GM21723 (cell line): ENCODE results near the gene SKIC2.
"Not testable (repeated sequence)": the region's sequence is repeated elsewhere in the genome, so short reads cannot be mapped to it uniquely, and the experiment has no call there.

Source experiments
- ATAC-seq: cut with Tn5 transposase; IDR thresholded peaks from one replicate; pipeline ENCODE4 v1.9.1; 2021; ENCODE audit warnings: mild to moderate bottlenecking, moderate library complexity; ENCODE audit not compliant: unreplicated experiment

SKIC2 gene

DNA sequence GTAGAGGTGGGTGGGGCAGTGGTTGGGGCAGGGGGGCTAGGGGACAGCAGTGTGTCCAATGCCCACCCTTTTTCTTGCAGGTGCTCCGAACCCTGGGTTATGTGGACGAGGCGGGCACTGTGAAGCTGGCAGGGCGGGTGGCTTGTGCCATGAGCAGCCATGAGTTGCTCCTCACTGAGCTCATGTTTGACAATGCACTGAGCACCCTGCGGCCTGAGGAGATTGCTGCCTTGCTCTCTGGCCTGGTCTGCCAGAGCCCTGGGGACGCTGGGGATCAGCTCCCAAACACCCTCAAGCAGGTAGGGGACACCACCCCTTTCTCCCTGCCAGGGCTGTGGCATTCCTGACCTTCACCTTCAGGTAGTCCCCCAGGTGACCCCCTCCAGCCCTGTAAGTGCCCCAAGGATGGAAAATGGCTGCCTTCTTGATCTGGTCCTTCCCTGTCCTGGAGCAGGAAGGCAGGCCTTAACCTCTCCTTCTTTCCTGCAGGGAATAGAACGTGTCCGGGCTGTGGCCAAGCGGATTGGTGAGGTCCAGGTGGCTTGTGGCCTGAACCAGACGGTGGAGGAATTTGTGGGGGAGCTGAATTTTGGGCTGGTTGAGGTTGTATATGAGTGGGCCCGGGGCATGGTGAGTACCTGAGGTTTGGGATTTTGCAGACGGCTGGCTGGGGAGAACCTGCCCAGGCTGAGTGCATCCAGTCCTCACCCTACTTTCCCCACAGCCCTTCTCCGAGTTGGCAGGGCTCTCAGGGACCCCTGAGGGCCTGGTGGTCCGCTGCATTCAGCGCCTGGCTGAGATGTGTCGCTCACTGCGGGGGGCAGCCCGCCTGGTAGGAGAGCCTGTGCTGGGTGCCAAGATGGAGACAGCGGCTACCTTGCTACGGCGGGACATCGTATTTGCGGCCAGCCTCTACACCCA lies 10.1 kb downstream of the SKIC2 start:
- no peak for ATAC-seq

DNA sequence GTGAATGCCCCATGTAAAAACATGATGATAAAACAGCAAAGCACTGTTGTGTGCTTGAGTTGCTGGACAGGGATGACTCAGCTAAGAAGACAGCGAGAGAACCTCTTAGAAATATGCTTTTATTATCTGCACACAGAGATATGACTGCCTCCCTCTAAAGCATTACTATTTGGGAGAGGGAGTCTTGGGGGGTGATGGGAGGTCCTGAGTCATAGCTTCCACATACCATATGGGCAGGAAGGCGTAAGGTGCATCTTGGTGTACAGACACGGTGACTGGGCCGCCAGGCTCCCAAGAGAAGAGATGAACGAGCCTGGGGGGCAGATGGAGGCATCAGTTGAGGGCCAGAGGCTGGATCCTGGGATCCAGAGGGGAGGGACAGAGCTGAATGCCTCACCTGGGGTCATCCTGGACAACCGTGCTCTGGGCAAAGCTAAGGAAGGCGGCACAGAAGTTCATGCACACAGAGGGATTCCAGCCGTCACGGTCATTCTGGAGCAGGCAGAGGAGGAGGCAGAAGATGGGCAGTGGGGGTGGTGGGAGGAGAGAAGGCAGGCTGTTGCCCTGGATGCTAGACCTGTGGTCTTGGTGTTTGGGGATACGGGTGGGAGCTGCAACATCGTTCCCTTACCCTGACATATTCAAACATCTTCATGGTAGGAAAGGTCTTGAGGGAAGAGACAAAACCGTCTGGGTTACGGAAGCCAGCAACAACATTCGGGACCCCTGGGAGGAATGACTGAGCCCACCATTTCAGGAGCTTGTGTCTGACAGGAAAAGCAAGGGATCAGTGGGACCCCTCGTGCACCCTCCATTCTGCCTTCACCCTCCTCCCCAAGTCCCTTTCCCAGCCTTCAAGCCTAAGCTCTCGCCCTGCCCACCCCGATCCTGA lies 11.0 kb downstream of the SKIC2 start:
- ATAC-seq, result no peak

DNA sequence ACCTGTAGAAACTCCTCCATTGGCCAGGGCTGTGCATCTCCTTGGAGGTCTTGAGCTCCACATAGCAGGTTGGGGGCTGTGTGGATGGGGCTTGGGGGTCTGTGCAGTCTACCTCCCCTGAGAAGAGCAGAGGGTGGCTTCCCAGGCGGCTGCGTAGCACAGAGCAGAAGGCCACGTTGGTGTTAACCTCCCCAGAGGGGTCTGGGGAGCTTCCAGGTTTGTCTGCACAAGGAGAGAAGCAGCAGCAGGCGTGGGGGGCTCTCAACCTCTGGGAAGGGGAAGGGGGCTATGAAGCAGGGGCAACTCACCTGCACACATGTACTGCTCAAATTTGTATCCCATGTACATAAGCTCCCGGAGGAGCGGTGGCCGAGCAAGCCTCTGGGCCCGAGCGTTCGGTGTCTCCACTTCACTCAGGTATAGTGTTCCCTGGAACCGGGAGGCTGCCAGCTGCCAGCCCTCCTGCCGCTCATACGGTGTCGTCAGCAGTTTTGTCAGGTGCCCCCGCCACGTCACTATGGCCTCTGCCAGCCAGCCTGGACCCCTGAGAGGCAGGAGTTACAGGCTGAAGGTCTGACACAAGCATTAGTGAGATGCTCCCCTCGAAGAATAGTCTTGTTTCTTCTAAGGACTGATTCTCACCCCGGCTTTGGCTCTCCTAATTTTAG lies 11.8 kb downstream of the SKIC2 start:
- no peak for ATAC-seq

DNA sequence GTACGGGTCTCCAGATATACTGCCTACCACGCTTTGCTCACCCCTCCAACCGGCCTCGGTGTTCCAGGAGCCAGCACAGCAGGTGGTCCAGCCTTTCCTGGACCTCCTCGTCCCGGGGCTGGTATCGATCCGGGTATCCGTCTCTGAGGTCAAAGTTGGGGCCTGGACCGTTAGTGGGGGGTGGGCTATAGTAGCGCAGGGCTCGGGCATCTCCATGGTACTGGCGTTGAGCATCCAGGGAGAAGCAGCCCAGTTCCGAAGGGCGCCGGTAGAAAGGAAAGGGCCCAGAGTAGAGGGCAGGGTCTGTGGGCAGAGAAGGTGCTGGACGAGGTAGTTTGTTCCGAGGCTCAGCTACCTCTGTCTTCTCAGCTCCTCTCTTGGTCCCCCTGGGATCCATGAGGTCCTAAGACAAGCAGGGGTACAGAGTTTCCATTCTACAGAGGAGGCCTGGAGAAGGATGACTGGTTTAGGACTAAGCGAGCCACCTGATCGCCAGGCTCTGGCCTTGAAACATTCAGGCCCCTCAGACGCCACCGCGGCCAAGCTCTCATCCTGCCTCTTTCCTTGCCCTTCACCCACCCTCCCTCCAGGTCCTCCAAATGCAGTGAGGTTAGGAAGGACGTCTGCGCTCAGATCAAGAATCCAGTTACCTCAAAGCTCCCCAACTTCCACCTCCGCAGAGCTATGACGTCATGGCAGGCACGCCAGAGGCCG lies 12.5 kb downstream of the SKIC2 start:
- no peak for ATAC-seq

DNA sequence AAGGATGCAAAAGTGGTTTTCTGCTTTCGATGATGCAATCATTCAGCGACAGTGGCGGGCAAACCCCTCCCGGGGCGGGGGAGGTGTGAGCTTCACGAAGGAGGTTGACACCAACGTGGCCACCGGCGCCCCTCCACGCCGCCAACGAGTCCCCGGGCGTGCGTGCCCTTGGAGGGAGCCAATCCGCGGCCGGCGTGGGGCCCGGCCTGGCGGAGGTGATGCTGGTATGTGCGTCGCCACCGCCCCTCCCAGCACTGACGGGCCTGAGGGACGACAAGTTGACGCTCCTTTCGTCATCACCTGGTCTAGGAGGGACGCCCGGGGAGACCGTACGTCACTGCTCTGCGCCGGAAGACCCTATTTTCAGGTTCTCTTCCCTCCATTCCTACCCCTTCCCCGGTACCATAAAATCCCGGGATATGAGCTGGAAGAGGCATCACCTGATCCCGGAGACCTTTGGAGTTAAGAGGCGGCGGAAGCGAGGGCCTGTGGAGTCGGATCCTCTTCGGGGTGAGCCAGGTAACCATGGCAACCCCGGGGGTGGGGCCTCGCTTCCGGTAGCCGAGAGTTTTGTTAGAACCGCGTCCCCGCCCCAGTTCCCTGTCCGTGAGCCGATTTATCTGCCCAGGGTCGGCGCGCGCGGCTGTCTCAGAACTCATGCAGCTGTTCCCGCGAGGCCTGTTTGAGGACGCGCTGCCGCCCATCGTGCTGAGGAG lies 13.2 kb downstream of the SKIC2 start, which contains the start of gene DXO:
Gene DXO, minus strand, starts transcription at position 146 of the 716 bp plus-strand sequence. CDS start 463 bp downstream, outside the sequence.
- peak; percentile 82 for ATAC-seq

DNA sequence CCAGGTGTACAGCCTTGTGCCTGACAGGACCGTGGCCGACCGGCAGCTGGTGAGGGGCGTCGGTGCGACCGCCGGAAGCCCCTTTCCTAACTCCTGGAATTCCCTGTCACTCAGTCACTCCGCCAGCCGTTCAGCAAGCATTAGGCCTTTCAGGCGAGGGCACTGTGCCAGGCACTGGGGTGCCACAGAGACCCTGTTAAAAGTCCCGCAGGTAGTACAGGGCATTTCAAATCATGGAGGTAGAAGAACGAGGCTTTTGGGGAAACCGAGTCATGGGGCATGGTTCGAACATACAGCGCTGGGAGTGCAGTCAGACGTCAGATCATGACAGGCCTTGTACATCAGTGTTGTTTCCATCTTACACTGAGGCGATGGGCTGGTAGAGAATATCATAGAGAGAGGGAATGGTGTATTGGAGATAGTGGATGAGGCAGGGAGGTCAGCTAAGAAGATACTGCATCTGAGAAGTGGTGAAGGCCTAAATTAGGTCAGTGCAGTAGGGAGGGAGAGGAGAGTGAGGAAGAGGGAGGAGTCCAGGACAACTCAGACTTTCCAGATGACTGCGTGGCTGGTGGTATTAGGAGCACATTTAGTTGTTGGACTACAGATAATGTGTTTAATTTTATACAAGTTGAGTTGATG lies 13.9 kb downstream of the SKIC2 start:
- no peak for ATAC-seq

DNA sequence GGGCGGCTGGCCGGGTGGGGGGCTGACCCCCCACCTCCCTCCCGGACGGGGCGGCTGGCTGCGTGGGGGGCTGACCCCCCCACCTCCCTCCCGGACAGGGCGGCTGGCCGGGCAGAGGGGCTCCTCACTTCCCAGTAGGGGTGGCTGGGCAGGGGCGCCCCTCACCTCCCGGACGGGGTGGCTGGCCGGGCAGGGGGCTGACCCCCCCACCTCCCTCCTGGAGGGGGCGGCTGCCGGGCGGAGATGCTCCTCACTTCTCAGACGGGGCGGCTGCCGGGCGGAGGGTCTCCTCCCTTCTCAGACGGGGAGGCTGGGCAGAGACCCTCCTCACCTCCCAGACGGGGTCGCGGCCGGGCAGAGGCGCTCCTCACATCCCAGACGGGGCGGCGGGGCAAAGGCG lies 17.1 kb downstream of the SKIC2 start:
- ATAC-seq, result not testable (repeated sequence)

DNA sequence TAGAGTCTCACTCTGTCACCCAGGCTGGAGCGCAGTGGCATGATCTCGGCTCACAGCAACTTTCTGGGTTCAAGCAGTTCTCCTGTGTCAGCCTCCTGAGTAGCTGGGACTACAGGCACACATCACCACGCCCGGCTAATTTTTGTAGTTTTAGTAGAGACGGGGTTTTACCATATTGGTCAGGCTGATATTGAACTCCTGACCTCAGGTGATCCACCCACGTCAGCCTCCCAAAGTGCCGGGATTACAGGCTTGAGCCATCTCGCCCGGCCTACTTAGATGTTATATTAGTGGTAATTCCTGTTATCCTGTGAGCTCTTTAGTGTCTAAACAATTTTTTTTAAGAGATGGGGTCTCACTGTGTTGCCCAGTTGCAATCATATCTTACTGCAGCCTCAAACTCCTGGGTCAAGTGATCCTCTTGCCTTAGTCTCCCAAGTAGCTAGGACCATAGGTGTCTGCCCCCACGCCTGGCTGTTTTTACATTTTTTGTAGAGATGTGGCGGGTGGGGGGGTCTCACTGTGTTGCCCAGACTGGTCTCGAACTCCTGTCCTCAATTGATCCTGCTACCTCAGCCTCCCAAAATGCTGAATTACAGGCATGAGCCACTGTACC lies 18.9 kb downstream of the SKIC2 start:
- ATAC-seq, result no peak

DNA sequence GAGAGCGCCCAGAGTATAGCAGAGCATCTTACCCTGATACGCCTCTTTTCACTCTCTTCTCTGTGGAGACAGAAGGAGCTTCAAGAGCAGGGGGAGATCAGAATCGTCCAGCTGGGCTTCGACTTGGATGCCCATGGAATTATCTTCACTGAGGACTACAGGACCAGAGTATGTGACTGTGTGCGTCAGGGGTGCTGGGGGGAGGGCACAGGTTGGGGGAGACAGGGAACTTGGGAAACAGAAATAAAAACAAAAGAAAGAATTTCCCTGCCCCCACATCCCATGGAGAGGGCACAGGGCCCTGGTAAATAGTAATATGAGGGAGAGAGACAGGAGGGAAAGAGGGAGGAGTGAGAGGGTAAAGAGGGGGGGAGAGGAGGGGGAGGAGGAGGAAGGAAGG lies 19.9 kb downstream of the SKIC2 start:
- ATAC-seq, result no peak

DNA sequence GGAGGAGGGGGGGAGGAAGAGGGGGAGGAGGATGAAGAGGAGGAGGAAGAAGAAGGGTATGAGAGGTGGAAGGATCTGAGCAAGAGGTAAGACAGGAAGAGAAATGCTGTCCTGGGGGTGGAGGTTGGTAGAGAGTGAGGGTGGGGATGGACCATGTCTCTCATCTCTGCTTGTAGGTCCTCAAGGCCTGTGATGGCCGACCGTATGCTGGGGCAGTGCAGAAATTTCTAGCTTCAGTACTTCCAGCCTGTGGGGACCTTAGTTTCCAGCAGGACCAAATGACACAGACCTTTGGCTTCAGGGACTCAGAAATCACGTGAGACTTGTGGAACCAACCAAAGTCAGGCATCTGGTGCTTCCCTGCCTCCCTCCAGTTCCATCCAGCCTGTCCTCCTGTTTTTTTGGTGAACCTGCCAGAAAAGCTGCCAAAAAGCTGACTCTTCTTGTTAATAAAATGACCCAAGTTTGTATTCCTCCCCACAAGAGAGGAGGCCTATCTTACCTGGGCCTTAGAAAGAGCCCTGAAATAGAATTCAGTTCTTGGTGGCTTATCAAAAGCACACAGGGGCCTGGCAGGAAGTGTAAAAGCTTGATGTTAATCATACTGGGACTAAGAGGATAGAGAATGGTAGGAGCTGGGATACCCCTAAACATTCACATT lies 20.4 kb downstream of the SKIC2 start:
- no peak for ATAC-seq

DNA sequence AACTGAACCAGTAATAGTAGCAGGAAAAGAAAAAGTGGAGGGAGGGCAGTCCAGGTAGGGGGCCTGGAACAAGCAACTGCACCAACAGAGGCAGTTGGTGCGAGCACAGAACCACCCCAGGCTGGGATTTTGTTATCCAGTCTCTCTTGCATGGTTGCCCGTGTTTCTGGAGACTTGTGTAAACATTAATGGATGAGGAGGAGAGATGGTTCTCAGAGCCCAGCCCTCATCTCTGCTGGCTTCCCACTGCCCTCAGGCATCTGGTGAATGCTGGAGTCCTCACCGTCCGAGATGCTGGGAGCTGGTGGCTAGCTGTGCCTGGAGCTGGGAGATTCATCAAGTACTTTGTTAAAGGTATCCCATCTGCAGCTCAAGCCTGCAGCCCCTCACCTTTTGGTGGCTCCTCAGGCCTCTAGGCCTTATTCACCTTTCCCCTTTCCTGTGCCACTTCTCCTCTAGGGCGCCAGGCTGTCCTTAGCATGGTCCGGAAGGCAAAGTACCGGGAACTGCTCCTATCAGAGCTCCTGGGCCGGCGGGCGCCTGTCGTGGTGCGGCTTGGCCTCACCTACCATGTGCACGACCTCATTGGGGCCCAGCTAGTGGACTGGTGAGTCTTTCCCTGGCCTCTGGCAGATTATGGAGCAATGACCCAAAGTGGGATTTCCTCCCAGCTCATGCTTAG lies 21.4 kb downstream of the SKIC2 start:
- not testable (repeated sequence) for ATAC-seq

DNA sequence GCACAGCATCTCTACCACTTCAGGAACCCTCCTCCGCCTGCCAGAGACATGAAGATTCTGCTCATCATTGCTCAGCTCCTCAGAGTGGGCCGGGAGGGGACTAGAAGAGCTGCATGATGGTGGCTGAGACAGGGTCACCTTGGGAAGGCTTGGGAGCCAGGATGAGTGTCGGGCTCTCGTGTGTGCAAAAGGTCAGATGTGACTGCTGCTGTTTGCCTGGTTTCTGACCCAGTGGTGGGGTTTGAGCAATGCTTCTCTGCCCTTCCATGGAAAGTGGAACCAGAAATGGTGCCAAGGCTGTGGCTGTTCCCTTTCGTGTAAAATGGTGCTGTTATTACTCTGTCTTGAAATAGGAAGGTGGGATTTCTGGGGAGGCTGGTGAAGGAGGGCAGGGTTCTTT lies 22.0 kb downstream of the SKIC2 start:
- not testable (repeated sequence) for ATAC-seq

DNA sequence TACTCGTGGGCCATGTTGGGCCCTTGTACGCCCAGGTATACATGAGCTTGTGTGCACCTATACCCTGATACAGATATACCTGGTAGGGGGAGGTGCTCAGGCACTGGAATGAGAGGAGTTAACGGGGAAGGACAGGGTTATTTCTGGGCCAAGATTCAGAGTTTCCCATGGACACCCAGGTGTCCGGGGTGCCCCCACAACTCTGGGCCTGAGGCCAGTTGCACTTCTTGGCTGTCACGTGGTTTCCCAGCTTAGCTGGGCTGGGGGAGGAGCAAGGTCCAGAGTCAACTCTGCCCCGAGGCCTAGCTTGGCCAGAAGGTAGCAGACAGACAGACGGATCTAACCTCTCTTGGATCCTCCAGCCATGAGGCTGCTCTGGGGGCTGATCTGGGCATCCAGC lies 22.8 kb downstream of the SKIC2 start, which contains the start of gene C4A:
Gene C4A, plus strand, starts transcription at position 314 of the 400 bp plus-strand sequence. Its CDS starts 51 bp downstream, at position 365.
- not testable (repeated sequence) for ATAC-seq

DNA sequence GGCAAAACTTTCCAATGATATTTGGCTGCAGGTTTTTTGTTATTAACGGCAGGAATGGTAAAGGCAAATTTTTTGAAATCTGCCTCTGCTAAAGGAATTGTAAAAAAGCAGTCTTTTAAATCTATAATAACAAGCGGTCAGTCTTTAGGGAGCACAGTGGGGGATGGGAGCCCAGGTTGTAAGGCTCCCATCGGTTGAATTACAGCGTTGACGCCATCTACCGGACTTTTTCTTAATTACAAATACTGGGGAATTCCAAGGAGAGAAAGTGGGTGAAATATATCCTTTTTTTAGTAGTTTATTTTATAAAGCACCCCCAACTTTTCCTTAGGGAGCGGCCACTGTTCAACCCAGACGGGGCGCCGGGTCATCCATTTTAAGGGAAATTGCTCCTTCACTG lies 30.4 kb downstream of the SKIC2 start:
- not testable (repeated sequence) for ATAC-seq

DNA sequence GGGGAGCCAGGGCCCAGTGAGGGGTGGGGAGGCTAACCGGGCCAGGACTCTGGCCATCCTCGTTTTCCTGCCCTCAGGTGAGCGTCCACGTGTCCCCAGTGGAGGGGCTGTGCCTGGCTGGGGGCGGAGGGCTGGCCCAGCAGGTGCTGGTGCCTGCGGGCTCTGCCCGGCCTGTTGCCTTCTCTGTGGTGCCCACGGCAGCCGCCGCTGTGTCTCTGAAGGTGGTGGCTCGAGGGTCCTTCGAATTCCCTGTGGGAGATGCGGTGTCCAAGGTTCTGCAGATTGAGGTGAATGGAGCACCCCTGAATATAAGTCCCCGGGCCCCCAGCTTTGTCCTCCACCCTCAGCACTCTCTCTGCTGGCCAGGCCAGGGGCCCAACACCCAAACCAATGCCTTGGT lies 35.4 kb downstream of the SKIC2 start:
- ATAC-seq, result not testable (repeated sequence)

DNA sequence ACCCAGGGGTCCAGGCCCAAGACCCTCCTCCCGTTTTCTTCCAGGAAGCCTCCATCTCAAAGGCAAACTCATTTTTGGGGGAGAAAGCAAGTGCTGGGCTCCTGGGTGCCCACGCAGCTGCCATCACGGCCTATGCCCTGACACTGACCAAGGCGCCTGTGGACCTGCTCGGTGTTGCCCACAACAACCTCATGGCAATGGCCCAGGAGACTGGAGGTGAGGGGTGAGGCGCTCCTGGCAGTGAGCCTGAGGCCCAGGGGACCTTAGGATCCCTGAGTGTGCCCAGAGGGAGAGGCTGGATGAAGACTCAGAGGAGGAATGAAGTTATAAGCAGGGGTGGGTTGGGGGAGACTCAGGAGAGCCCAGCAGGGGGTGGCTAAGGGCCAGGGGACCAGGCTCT lies 37.4 kb downstream of the SKIC2 start:
- not testable (repeated sequence) for ATAC-seq

DNA sequence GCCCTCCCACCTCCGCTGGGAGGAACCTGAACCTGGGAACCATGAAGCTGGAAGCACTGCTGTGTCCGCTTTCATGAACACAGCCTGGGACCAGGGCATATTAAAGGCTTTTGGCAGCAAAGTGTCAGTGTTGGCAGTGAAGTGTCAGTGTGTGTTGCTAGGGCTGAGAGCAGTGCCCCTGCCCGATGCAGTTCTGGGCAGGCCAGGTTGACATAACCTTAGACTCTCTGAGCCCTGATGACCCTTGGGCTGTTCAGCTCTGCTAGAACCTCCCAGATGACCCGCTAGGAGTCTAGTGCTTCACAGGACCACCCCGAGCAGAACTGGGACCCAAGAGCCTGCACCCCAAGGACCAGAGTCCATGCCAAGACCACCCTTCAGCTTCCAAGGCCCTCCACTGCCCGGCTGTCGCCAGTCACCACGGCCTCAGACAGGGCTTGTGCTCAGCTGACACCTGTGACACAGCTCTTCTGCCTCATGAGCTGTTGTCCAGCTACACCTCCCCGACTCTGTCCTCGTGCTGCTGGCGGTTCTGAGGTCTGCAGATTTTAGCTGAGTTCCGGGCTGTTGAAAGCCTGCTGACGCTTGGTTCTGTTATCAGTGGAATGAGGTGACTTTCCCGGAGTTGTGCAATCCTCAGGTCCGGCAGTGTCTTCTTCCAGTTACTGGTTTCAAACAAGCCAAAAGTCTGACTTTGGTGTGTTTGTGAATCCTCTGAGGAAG lies 43.7 kb downstream of the SKIC2 start:
- ATAC-seq, result not testable (repeated sequence)
